Uterus (tissue), 4 donors: Measurements from ENCODE around the gene CSPG4. TPM values are rescaled to one million over a fixed set of nuclear protein-coding genes. Genes with fewer than 3 reads are reported as not detected.
"Not testable (repeated sequence)": the region's sequence is repeated elsewhere in the genome, so short reads cannot be mapped to it uniquely, and the experiment has no call there.

Source experiments
- DNase-seq, 2 donors: peaks; one replicate each; pipeline ENCODE4 v3.0.0-alpha.2; 2019 to 2020
- H3K27ac ChIP-seq, 2 donors: fragments of 200-600 bp; sonication (generic); 1 replicate in 1 of 2; 2 replicates in 1 of 2; pipeline ENCODE4 v1.5.1; 2016 to 2018
- H3K27me3 ChIP-seq, 2 donors: fragments of 200-600 bp; sonication (generic); one replicate each; pipeline ENCODE4 v1.5.1; 2018 to 2019; ENCODE audit warnings: control low read depth in 1 of 2
- H3K36me3 ChIP-seq, 2 donors: fragments of 200-600 bp; sonication (generic); one replicate each; pipeline ENCODE4 v1.5.1; 2019; ENCODE audit warnings: control low read depth in 1 of 2
- H3K4me1 ChIP-seq, 2 donors: fragments of 200-600 bp; sonication (generic); one replicate each; pipeline ENCODE4 v1.5.1; 2018 to 2019; ENCODE audit warnings: control low read depth in 1 of 2
- H3K4me3 ChIP-seq, 2 donors: fragments of 200-600 bp; sonication (generic); 1 replicate in 1 of 2; 2 replicates in 1 of 2; pipeline ENCODE4 v1.5.1; 2018 to 2019; ENCODE audit warnings: mild to moderate bottlenecking in 1 of 2
- H3K9me3 ChIP-seq, 2 donors: fragments of 200-600 bp; sonication (generic); one replicate each; pipeline ENCODE4 v1.5.1; 2019; ENCODE audit warnings: control low read depth in 1 of 2
- CTCF ChIP-seq, 4 experiments: fragments of 200-600 bp in 2 of 4; fragments of 450-650 bp in 2 of 4; sonication (generic) in 2 of 4; IDR thresholded peaks; one replicate each; pipeline ENCODE4 v1.5.1; 2016 to 2019; ENCODE audit warnings: antibody characterized with exemption in 4 of 4, mild to moderate bottlenecking in 2 of 4, moderate library complexity in 1 of 4
- POLR2A ChIP-seq, 2 donors: fragments of 450-650 bp; IDR thresholded peaks; one replicate each; pipeline ENCODE4 v1.6.1; 2016; ENCODE audit warnings: antibody characterized with exemption in 2 of 2, mild to moderate bottlenecking in 1 of 2, moderate library complexity in 1 of 2
- intact Hi-C: fragments of 100-400 bp; cut with DNase I; formaldehyde crosslinking; loops from one replicate; pipeline ENCODE4 v1.15.1; 2023; ENCODE audit warnings: low total_unique reads
- total RNA-seq, 4 donors: library from RNA; depleted of rRNA in 3 of 4; stranded (reverse); fragments of >200 nt in 3 of 4; gene quantifications; one replicate each; pipeline versions ENCODE4 v1.1.0 to v1.2.4, GENCODE V29; 2014 to 2023
- donor health status: DM: yes; HTN: yes; CAD: no.

The CSPG4 gene
- total RNA-seq, 4 donors from 2014 or later: 10.3 to 62.4 (median 46.7) TPM

DNA sequence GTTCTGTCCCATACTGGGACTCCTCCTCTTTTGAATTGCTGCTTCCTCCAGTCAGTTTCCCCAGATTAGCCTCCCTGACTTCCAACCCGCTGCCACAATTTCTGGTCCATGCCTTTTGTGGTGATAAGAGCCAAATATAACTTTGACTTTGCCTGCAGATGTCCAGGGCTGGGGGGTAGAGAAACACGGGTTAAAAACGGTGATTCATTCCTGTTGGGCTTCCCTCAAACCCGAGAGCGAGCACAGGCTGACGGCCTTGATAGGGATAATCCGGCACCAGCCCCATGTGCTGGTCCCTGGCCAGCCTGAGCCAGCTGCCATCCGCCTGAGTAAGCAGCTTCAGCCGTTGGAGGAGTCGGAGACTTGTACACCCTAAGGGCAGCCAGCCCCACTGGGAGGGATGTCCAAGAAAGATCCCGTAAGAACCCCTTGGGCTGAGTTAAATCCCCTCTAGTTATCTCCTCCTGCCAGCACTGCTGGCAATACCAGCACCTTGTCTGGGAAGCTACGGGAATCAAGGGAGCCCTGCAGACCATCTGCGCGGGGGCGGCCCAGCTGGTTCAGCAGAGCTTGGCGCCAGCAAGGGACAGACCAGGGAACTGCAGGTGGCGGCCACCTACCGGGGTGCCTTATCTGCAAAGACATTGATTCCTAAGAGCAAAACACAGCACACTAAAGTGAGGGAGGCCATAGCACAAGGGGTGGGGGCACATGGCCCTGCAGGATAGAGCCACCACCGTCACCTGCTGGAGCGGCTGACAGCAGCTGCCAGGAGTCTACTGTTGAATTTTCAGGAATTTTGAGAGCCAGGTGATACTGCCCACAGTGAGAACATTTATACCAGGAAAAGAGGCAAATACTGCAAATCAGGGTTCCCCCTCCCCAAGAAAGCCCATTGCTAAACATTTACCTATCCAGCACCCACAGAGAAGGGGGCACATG is 18.1 kb downstream of the CSPG4 start:
- intact Hi-C loops: no loop called here

DNA sequence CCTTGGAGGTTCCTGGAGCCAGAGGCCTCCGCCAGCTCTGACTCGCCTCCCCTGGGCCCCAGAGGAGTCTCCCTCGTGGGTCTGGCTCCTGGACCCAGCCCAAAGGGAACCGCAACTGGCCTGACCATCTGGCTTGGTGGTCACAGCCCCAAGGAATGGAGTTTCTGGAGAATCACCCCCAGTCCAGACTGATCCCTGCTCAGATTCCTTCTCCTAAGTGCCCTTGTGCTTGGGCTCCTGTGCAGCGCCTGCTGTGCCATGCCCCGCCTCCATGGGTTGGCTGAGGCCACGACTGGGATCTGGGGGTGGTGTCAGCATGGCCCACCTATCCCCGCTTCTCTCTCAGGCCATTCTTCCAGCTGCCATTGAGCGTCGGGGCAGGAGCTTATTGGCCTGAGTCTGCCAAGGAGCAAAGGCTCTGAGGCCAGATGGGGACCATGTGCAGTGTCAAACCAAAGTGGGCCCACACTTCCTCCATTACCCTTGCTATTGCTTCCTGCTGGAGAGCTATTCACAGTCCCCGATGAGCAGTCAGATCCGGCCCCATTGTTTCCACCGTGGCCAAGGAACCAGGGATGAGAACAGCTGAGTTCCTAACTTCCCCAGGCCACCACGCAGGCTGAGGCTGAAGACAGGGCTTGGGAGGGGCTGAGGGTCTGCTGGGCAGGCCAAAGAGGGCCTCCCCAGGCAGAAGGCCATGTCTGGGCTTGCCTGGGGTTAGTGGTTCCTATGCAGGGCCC is 19.0 kb downstream of the CSPG4 start:
- Histone ChIP-seq H3K4me1 (peaks cover 0 to 47% of the 10 kb centered on the region in 2 donors), H3K4me3 (no peak overlapping the region), H3K27me3 (no peaks in the 10 kb centered on the region), H3K27ac (peak overlapping the region; percentile 91 to 92), H3K36me3 (no peaks in the 10 kb centered on the region), H3K9me3 (no peaks in the 10 kb centered on the region)
- TF ChIP-seq CTCF (IDR thresholded peaks at IDR 0.05): no peak
- TF ChIP-seq POLR2A (IDR thresholded peaks at IDR 0.05): no peak
- intact Hi-C loops: no loop called here
- no peak for DNase-seq

More for the DNA sequence above, 18.1 kb downstream of the CSPG4 start:
- DNase-seq: peak; percentile 87 to 90
- peak in 3 of 4 experiments; percentile 6 to 51 (median 37) for TF ChIP-seq CTCF (IDR thresholded peaks at IDR 0.05)
- no peak for TF ChIP-seq POLR2A (IDR thresholded peaks at IDR 0.05)
- H3K27ac ChIP-seq: peak overlapping the region; percentile 91 to 92
- H3K4me1 ChIP-seq: peaks cover 0 to 47% of the 10 kb centered on the region in 2 donors
- H3K4me3 ChIP-seq: no peak overlapping the region
- H3K9me3 ChIP-seq: no peaks in the 10 kb centered on the region
- no peaks in the 10 kb centered on the region for H3K36me3 ChIP-seq
- no peaks in the 10 kb centered on the region for H3K27me3 ChIP-seq

DNA sequence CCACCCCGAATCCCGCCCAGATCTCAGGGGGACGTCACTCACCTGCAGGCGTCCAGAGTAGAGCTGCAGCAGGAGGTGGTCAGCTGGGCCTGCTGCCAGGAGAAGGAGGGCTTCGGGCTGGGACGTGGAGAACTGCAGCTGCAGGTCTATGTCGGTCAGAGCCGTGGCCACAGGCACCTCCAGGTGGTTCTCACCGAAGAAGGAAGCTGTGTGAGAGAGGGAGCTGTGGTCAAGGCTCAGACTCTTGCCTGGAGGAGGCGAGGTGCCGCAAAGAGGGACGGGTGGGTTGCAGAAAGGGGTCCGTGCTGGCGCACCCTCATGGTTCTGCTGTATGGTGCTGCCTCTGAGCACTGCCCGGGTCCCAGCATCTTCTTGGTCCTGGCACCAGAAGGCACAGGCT is 19.6 kb downstream of the CSPG4 start:
- intact Hi-C loops, H3K4me3 ChIP-seq, H3K36me3 ChIP-seq, H3K9me3 ChIP-seq, H3K27me3 ChIP-seq, DNase-seq: not testable (repeated sequence)
- H3K27ac ChIP-seq: peak overlapping the region; percentile 91 to 92
- peaks cover 0 to 43% of the 10 kb centered on the region in 2 donors for H3K4me1 ChIP-seq

- H3K4me3 ChIP-seq, H3K9me3 ChIP-seq, intact Hi-C loops, H3K27me3 ChIP-seq, DNase-seq, H3K27ac ChIP-seq, H3K36me3 ChIP-seq: not testable (repeated sequence)
- peaks cover 0 to 40% of the 10 kb centered on the region in 2 donors for H3K4me1 ChIP-seq
Measured at GRCh38 chr15:75692311-75692710, 20.3 kb downstream of the CSPG4 start.

DNA sequence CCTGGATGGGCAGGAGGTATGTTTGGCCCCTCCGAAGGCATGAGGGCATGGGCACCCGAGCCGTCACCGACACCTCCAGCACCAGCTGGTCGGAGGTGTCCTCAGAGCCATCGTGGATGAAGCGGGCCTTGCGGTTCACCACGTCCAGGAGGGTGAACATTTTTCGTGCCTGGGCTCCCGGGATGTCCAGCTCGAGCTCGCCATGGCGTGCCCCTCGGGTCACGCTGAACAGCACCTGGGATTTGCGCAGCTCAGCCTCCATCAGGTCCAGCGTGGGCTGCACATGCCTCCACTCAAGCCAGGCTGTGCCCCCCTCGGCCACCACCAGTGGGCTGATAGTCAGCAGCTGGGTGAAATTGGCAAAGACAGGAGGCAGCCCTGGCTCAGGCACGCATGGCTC is 23.2 kb downstream of the CSPG4 start:
- H3K27ac ChIP-seq, H3K36me3 ChIP-seq, DNase-seq, H3K9me3 ChIP-seq, intact Hi-C loops, H3K27me3 ChIP-seq, H3K4me3 ChIP-seq: not testable (repeated sequence)
- peaks cover 0 to 12% of the 10 kb centered on the region in 2 donors for H3K4me1 ChIP-seq

DNA sequence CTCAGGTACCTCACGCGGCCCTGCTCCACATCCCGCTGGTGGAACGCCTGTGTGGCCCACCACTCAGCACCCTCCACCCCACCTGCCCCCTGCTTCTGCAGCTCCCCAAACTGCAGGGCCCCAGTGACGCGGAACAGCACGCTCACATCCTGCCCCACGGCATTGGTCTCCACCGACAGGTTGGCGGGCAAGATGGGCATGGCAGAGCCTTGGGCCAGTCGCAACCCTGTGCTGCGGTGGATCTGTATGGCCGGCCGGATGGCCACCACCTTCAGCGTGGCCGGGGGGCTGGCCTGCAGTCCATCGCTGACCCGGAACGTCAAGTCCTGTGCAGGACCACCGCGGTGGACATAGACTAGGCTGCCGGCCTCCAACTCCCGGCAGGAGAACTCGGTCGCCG is 23.8 kb downstream of the CSPG4 start:
- no peak for TF ChIP-seq POLR2A (IDR thresholded peaks at IDR 0.05)
- TF ChIP-seq CTCF (IDR thresholded peaks at IDR 0.05): no peak
- no peak for DNase-seq
- Histone ChIP-seq H3K4me3 (no peak overlapping the region), H3K9me3 (no peaks in the 10 kb centered on the region), H3K27me3 (no peaks in the 10 kb centered on the region), H3K27ac (no peak overlapping the region), H3K36me3 (no peaks in the 10 kb centered on the region), H3K4me1 (peaks cover 0 to 7% of the 10 kb centered on the region in 2 donors)
- intact Hi-C loops: no loop called here
